ENCODE results near the gene CSAD. TPM values are rescaled to one million over a fixed set of nuclear protein-coding genes. Genes with fewer than 3 reads are reported as not detected.

CSAD gene
- total RNA-seq, 1 donor from 2014 or later: 44.9 TPM

DNA sequence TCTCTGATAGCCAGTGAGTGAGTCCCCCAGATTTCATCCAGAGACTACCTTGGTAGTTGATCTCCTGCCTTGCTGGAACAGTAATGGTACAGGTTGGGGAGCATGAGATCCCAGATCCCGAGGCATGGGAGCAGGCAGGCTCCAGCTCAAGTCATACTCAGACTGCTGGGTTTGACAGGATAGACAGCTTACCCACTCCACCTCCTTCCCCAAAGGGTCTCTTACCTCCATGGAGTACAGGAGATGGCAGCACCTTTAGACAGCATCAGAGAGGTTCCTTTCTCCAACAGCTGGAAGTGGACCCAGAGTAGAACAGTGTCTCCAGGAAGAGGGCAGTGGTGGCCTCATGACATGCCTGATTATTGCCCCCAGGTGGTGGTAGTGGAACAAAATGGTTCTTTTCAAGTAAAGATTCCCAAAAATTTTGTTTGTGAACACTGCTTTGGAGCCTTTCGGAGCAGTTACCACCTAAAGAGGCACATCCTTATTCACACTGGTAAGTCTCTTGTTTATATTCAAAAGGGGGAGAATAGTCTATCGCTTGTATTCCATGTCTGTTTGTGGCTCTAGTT, 4.9 kb upstream of the CSAD start:
- peaks cover 5 to 68% of the 10 kb centered on the region in 2 donors for H3K36me3 ChIP-seq

DNA sequence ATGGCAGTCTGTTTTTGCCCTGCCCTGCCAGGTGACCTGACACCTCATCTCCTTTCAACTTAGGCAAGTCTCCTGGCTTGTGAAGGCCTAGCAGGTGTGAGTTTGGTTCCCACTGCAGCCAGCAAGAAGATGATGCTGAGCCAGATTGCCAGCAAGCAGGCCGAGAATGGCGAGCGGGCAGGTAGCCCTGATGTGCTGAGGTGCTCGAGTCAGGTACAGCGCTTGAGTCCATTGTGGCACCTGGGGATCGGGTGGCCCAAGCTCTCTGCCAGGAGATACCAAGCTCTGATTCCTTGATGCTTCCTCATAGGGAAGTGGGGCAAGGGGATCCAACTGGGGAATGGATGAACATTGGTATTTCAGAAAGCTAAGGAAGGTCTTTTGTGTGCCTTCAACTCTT, 4.1 kb upstream of the CSAD start:
- no peak for TF ChIP-seq POLR2AphosphoS5 (IDR thresholded peaks at IDR 0.05; ENCODE audit: insufficient read depth in 1 of 2, low read depth in 1 of 2)
- TF ChIP-seq, protein P1, sequence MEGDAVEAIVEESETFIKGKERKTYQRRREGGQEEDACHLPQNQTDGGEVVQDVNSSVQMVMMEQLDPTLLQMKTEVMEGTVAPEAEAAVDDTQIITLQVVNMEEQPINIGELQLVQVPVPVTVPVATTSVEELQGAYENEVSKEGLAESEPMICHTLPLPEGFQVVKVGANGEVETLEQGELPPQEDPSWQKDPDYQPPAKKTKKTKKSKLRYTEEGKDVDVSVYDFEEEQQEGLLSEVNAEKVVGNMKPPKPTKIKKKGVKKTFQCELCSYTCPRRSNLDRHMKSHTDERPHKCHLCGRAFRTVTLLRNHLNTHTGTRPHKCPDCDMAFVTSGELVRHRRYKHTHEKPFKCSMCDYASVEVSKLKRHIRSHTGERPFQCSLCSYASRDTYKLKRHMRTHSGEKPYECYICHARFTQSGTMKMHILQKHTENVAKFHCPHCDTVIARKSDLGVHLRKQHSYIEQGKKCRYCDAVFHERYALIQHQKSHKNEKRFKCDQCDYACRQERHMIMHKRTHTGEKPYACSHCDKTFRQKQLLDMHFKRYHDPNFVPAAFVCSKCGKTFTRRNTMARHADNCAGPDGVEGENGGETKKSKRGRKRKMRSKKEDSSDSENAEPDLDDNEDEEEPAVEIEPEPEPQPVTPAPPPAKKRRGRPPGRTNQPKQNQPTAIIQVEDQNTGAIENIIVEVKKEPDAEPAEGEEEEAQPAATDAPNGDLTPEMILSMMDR (IDR thresholded peaks at IDR 0.05): no peak

More for the DNA sequence above, 4.9 kb upstream of the CSAD start:
- intact Hi-C loops (cut with DNase I): no loop called here
- peak in 1 of 2 donors; percentile 42 for DNase-seq (ENCODE audit: extremely low spot score in 2 of 2)
- no peaks in the 10 kb centered on the region for H3K27me3 ChIP-seq
- no peak overlapping the region for H3K27ac ChIP-seq
- no peaks in the 10 kb centered on the region for H3K9me3 ChIP-seq
- H3K4me1 ChIP-seq: peaks cover 39% of the 10 kb centered on the region
- TF ChIP-seq, protein P1 (IDR thresholded peaks at IDR 0.05): no peak
- TF ChIP-seq POLR2AphosphoS5 (IDR thresholded peaks at IDR 0.05; ENCODE audit: insufficient read depth in 1 of 2, low read depth in 1 of 2) (no peak), POLR2A (IDR thresholded peaks at IDR 0.05) (no peak)
- H3K4me3 ChIP-seq: no peak overlapping the region

DNA sequence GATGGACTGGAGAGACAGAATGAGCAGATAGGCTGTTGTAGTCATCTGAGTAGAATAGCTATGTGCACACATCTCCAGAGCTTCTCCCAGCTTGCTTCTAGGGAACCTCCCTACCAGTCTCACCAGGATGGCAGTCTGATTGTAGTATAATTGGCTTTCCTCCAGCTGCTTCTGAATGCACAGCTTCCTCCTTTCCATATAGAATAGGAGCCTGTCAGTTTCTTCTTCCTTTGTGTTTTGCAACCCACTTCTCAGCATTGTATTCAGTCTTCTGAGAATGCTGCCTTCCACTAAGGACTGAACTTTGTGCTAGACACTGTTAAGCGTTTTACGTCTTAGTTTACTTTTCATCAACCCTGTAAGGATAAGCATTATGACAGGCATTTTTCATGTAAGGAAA, 2.2 kb upstream of the CSAD start:
- Histone ChIP-seq H3K27me3 (no peaks in the 10 kb centered on the region), H3K4me1 (peaks cover 47% of the 10 kb centered on the region), H3K27ac (no peak overlapping the region), H3K9me3 (no peaks in the 10 kb centered on the region), H3K36me3 (peaks cover 5 to 59% of the 10 kb centered on the region in 2 donors), H3K4me3 (peak overlapping the region in 1 of 2 donors; percentile 64)
- intact Hi-C loops (cut with DNase I): no loop called here
- DNase-seq (ENCODE audit: extremely low spot score in 2 of 2): no peak
- TF ChIP-seq, protein P1 (IDR thresholded peaks at IDR 0.05): no peak
- no peak for TF ChIP-seq POLR2A (IDR thresholded peaks at IDR 0.05)
- TF ChIP-seq POLR2AphosphoS5 (IDR thresholded peaks at IDR 0.05; ENCODE audit: insufficient read depth in 1 of 2, low read depth in 1 of 2): no peak

More for the DNA sequence above, 4.1 kb upstream of the CSAD start:
- intact Hi-C loops (cut with DNase I): no loop called here
- Histone ChIP-seq H3K9me3 (no peaks in the 10 kb centered on the region), H3K27ac (no peak overlapping the region), H3K4me1 (peaks cover 40% of the 10 kb centered on the region), H3K27me3 (no peaks in the 10 kb centered on the region), H3K4me3 (no peak overlapping the region), H3K36me3 (peaks cover 5 to 68% of the 10 kb centered on the region in 2 donors)
- no peak for DNase-seq (ENCODE audit: extremely low spot score in 2 of 2)

DNA sequence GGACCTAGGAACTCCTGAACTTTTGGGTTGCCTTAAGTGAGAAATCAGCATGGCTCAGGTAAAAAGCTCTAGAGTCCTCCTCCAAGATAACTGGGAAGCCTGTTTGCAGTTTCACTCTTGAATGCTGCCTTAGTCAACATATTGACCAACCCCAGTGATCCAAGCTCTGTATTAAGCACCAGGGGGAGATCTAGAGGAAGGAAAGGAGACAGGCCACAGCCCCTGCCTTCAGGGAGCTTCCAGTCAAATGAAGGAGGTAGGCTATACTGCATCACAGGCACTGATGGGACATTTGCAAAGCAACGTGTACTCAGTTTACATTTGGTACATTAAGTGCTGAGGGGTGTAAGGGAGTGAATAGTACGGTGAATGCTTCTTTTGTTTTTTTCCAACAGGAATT, 1.2 kb upstream of the CSAD start:
- H3K27me3 ChIP-seq: no peaks in the 10 kb centered on the region
- H3K4me3 ChIP-seq: peak overlapping the region; percentile 64 to 67
- peaks cover 0 to 49% of the 10 kb centered on the region in 2 donors for H3K36me3 ChIP-seq
- TF ChIP-seq, protein P1 (IDR thresholded peaks at IDR 0.05): no peak
- TF ChIP-seq POLR2A (IDR thresholded peaks at IDR 0.05) (no peak), POLR2AphosphoS5 (IDR thresholded peaks at IDR 0.05; ENCODE audit: insufficient read depth in 1 of 2, low read depth in 1 of 2) (no peak)
- intact Hi-C loops (cut with DNase I): no loop called here
- no peaks in the 10 kb centered on the region for H3K9me3 ChIP-seq
- no peak for DNase-seq (ENCODE audit: extremely low spot score in 2 of 2)
- H3K4me1 ChIP-seq: peaks cover 47% of the 10 kb centered on the region
- H3K27ac ChIP-seq: peak overlapping the region; percentile 88

DNA sequence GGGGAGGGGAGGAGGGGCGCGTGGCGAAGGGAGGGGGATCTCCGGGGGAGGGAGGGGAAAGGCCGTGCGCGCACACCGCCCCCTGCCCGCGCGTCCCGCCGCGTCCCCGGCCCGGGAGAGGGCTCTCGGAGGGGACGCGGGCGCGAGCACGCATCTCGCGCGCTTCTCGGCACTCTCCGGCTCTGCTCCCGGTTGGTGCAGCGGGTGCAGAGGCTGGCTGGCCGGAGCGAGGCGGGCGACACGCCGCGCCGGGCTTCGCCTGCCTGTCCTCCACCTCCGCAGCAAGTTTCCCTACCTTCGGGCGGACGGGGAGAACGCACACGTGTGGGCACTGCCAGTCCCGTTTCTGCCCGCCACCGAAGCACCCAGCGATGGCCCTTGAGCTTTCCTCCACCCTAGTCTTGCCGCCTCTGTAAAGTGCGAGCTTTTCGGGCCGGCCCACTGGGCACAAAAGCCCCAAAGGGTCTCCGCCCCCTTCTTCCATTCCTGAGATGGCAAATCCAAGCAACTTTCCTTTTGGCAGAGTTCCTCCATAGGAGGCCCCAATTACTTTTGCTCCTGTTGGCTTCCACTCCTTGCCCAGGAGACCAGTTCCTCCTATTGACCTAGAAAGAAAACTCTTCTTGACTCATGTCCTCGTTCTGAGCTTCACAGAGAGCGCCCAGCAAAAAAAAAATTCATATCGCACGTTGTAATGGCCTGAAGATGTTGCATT, 363 bp upstream of the CSAD start:
- H3K4me3 ChIP-seq: peak overlapping the region; percentile 64 to 67
- no peaks in the 10 kb centered on the region for H3K27me3 ChIP-seq
- H3K9me3 ChIP-seq: no peaks in the 10 kb centered on the region
- H3K36me3 ChIP-seq: peaks cover 0 to 40% of the 10 kb centered on the region in 2 donors
- DNase-seq (ENCODE audit: extremely low spot score in 2 of 2): no peak
- intact Hi-C loops (cut with DNase I): no loop called here
- peaks cover 47% of the 10 kb centered on the region for H3K4me1 ChIP-seq
- TF ChIP-seq, protein P1 (IDR thresholded peaks at IDR 0.05): no peak
- TF ChIP-seq POLR2AphosphoS5 (IDR thresholded peaks at IDR 0.05; ENCODE audit: insufficient read depth in 1 of 2, low read depth in 1 of 2) (no peak), POLR2A (IDR thresholded peaks at IDR 0.05) (no peak)
- peak overlapping the region; percentile 88 for H3K27ac ChIP-seq
